SK-N-SH treated with all-trans-retinoic acid at 6 μM for 48 hours (cell line): ENCODE data around the gene SUCLG1.

Experiments used
- ATAC-seq: fragments of 200-7000 bp; cut with Tn5 transposase; 3 replicates; pipeline ENCODE4 v1.9.1; 2020; ENCODE audit warnings: mild to moderate bottlenecking, moderate library complexity
- ARNTL ChIP-seq: fragments of 450-650 bp; formaldehyde crosslinking; IDR thresholded peaks from 2 replicates; pipeline ENCODE4 v1.5.0; 2020; ENCODE audit warnings: low read depth, mild to moderate bottlenecking, moderate library complexity, borderline replicate concordance
- CSDC2 ChIP-seq: fragments of 250-450 bp; sonication (Bioruptor Pico); IDR thresholded peaks from 2 replicates; pipeline ENCODE4 v1.5.0; 2020; ENCODE audit warnings: mild to moderate bottlenecking, moderate library complexity
- GLIS3 ChIP-seq: fragments of 250-450 bp; sonication (Bioruptor Pico); IDR thresholded peaks from 2 replicates; pipeline ENCODE4 v1.5.0; 2020; ENCODE audit warnings: mild to moderate bottlenecking, moderate library complexity
- ISL1 ChIP-seq: fragments of 250-450 bp; sonication (Bioruptor Pico); IDR thresholded peaks from 2 replicates; pipeline ENCODE4 v2.1.2; 2022; ENCODE audit warnings: mild to moderate bottlenecking, moderate library complexity
- OSR1 ChIP-seq: fragments of 250-450 bp; sonication (Bioruptor Pico); IDR thresholded peaks from 2 replicates; pipeline ENCODE4 v1.8.0; 2022; ENCODE audit warnings: moderate library complexity, mild to moderate bottlenecking, inconsistent platforms
- SNAI2 ChIP-seq: fragments of 250-450 bp; sonication (Bioruptor Pico); IDR thresholded peaks from 2 replicates; pipeline ENCODE4 v1.5.0; 2020; ENCODE audit warnings: mild to moderate bottlenecking, moderate library complexity
- TCF4 ChIP-seq: fragments of 250-450 bp; sonication (Bioruptor Pico); IDR thresholded peaks from 2 replicates; pipeline ENCODE4 v1.8.0; 2021; ENCODE audit warnings: mild to moderate bottlenecking, moderate library complexity, borderline replicate concordance
- ZFP3 ChIP-seq: fragments of 250-450 bp; sonication (Bioruptor Pico); IDR thresholded peaks from 2 replicates; pipeline ENCODE4 v1.5.0; 2020; ENCODE audit warnings: mild to moderate bottlenecking, moderate library complexity
- ZNF565 ChIP-seq: fragments of 450-650 bp; formaldehyde crosslinking; conservative IDR thresholded peaks from 2 replicates; pipeline ENCODE4 v1.5.0; 2020; ENCODE audit warnings: low read depth, mild to moderate bottlenecking, moderate library complexity
- ZNF8 ChIP-seq: fragments of 450-650 bp; formaldehyde crosslinking; IDR thresholded peaks from 2 replicates; pipeline ENCODE4 v1.5.0; 2020; ENCODE audit warnings: mild to moderate bottlenecking, moderate library complexity
- TF ChIP-seq, protein P1 (sequence below): fragments of 250-450 bp; sonication (Bioruptor Pico); IDR thresholded peaks from 2 replicates; pipeline ENCODE4 v1.5.0; 2020; ENCODE audit warnings: mild to moderate bottlenecking, moderate library complexity
- TF ChIP-seq, protein P2 (sequence below): fragments of 250-450 bp; sonication (Bioruptor Pico); IDR thresholded peaks from 2 replicates; pipeline ENCODE4 v1.5.1; 2021; ENCODE audit warnings: mild to moderate bottlenecking, moderate library complexity
- TF ChIP-seq, protein P3 (sequence below): fragments of 250-450 bp; sonication (Bioruptor Pico); IDR thresholded peaks from 2 replicates; pipeline ENCODE4 v1.8.0; 2021; ENCODE audit warnings: low read depth, mild to moderate bottlenecking, moderate library complexity, borderline replicate concordance
- TF ChIP-seq, protein P4 (sequence below): fragments of 250-450 bp; sonication (Bioruptor Pico); IDR thresholded peaks from 2 replicates; pipeline ENCODE4 v1.5.1; 2020; ENCODE audit warnings: low read depth, mild to moderate bottlenecking, moderate library complexity
- TF ChIP-seq, protein P5 (sequence below): fragments of 250-450 bp; sonication (Bioruptor Pico); IDR thresholded peaks from 2 replicates; pipeline ENCODE4 v1.8.0; 2020; ENCODE audit warnings: mild to moderate bottlenecking, moderate library complexity, borderline replicate concordance

SUCLG1 gene

DNA sequence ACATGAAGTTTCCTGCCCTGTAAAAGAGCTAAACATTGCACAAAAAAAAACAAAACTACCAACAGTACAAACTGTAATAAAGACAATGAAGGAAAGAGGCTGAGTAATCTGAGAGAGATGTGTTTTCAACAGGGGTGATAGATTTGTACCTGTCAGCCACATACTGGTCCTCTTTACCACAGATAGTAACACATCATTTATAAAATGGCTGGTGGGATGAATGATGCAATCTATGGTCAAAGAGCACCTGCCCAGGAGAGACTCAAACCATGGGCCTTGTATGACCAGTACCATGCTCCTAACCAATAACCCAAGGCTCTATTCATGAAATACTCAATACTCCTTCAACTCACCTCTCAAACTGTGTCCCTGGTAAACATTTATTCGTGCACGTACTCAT, 4.5 kb downstream of the SUCLG1 start (continued):
- TF ChIP-seq, protein P1, sequence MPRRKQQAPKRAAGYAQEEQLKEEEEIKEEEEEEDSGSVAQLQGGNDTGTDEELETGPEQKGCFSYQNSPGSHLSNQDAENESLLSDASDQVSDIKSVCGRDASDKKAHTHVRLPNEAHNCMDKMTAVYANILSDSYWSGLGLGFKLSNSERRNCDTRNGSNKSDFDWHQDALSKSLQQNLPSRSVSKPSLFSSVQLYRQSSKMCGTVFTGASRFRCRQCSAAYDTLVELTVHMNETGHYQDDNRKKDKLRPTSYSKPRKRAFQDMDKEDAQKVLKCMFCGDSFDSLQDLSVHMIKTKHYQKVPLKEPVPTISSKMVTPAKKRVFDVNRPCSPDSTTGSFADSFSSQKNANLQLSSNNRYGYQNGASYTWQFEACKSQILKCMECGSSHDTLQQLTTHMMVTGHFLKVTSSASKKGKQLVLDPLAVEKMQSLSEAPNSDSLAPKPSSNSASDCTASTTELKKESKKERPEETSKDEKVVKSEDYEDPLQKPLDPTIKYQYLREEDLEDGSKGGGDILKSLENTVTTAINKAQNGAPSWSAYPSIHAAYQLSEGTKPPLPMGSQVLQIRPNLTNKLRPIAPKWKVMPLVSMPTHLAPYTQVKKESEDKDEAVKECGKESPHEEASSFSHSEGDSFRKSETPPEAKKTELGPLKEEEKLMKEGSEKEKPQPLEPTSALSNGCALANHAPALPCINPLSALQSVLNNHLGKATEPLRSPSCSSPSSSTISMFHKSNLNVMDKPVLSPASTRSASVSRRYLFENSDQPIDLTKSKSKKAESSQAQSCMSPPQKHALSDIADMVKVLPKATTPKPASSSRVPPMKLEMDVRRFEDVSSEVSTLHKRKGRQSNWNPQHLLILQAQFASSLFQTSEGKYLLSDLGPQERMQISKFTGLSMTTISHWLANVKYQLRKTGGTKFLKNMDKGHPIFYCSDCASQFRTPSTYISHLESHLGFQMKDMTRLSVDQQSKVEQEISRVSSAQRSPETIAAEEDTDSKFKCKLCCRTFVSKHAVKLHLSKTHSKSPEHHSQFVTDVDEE (CRISPR knock-in tag): no peak
- TF ChIP-seq GLIS3 (CRISPR knock-in tag): no peak
- TF ChIP-seq, protein P2, sequence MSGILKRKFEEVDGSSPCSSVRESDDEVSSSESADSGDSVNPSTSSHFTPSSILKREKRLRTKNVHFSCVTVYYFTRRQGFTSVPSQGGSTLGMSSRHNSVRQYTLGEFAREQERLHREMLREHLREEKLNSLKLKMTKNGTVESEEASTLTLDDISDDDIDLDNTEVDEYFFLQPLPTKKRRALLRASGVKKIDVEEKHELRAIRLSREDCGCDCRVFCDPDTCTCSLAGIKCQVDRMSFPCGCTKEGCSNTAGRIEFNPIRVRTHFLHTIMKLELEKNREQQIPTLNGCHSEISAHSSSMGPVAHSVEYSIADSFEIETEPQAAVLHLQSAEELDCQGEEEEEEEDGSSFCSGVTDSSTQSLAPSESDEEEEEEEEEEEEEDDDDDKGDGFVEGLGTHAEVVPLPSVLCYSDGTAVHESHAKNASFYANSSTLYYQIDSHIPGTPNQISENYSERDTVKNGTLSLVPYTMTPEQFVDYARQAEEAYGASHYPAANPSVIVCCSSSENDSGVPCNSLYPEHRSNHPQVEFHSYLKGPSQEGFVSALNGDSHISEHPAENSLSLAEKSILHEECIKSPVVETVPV (CRISPR knock-in tag): no peak
- TF ChIP-seq, protein P3, sequence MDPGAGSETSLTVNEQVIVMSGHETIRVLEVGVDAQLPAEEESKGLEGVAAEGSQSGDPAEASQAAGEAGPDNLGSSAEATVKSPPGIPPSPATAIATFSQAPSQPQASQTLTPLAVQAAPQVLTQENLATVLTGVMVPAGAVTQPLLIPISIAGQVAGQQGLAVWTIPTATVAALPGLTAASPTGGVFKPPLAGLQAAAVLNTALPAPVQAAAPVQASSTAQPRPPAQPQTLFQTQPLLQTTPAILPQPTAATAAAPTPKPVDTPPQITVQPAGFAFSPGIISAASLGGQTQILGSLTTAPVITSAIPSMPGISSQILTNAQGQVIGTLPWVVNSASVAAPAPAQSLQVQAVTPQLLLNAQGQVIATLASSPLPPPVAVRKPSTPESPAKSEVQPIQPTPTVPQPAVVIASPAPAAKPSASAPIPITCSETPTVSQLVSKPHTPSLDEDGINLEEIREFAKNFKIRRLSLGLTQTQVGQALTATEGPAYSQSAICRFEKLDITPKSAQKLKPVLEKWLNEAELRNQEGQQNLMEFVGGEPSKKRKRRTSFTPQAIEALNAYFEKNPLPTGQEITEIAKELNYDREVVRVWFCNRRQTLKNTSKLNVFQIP: no peak

DNA sequence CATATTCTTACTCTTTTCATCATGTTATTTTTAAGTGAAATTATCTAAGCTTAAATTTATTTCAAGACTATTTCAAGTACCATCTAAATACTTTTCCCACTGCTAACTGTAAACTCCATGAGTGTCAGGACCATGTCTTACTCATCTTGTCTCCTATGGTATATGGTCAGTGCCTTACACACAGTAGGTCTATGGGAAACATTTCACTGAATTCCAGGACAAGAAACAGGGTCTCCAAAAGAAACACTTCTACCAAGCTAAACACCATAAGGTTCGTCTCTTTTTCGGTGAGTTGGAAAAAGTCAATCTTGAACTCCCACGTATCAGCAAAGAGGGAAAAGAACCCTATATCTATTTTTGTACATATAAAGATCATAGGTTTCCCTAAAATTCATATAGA, 6.5 kb downstream of the SUCLG1 start:
- ATAC-seq: no peak
- no peak for TF ChIP-seq ZFP3
- TF ChIP-seq SNAI2: no peak
- TF ChIP-seq, protein P1 (CRISPR knock-in tag): no peak
- TF ChIP-seq OSR1 (CRISPR knock-in tag): no peak
- TF ChIP-seq CSDC2 (CRISPR knock-in tag): no peak
- TF ChIP-seq, protein P4, sequence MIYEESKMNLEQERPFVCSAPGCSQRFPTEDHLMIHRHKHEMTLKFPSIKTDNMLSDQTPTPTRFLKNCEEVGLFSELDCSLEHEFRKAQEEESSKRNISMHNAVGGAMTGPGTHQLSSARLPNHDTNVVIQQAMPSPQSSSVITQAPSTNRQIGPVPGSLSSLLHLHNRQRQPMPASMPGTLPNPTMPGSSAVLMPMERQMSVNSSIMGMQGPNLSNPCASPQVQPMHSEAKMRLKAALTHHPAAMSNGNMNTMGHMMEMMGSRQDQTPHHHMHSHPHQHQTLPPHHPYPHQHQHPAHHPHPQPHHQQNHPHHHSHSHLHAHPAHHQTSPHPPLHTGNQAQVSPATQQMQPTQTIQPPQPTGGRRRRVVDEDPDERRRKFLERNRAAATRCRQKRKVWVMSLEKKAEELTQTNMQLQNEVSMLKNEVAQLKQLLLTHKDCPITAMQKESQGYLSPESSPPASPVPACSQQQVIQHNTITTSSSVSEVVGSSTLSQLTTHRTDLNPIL (CRISPR knock-in tag): no peak
- TF ChIP-seq TCF4 (CRISPR knock-in tag): no peak
- no peak for TF ChIP-seq ARNTL (CRISPR knock-in tag)
- TF ChIP-seq GLIS3 (CRISPR knock-in tag): no peak
- TF ChIP-seq ISL1: no peak
- TF ChIP-seq ZNF565 (CRISPR knock-in tag): no peak
- no peak for TF ChIP-seq ZNF8 (CRISPR knock-in tag)
- TF ChIP-seq, protein P3: no peak

DNA sequence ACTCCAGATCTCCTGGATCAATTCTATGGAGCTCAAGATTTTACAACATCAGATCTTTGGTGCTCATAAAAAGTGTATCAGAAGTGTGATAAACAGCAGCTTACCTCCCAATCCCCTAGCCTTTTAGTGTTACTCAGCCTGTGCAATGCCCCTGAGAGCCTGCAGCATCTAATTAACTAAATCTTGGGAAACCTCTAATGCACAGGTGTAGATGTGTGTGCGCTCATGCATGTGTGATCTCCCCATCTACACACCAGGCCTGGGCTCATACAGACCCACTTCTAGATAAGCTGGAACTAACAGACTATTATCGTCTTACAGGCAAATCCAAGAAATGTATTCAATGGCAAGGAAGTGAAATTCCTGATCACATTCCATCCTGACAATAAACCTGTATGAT, 7.5 kb downstream of the SUCLG1 start:
- no peak for TF ChIP-seq ISL1
- TF ChIP-seq, protein P5, sequence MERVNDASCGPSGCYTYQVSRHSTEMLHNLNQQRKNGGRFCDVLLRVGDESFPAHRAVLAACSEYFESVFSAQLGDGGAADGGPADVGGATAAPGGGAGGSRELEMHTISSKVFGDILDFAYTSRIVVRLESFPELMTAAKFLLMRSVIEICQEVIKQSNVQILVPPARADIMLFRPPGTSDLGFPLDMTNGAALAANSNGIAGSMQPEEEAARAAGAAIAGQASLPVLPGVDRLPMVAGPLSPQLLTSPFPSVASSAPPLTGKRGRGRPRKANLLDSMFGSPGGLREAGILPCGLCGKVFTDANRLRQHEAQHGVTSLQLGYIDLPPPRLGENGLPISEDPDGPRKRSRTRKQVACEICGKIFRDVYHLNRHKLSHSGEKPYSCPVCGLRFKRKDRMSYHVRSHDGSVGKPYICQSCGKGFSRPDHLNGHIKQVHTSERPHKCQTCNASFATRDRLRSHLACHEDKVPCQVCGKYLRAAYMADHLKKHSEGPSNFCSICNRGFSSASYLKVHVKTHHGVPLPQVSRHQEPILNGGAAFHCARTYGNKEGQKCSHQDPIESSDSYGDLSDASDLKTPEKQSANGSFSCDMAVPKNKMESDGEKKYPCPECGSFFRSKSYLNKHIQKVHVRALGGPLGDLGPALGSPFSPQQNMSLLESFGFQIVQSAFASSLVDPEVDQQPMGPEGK: no peak
- no peak for ATAC-seq
